IMR-90 (cell line): ENCODE results near the gene SLCO3A1. TPM values are rescaled to one million over a fixed set of nuclear protein-coding genes. Genes with fewer than 3 reads are reported as not detected.
A peak's percentile ranks its signal among the peaks of the same experiment; 100 is the strongest.

Source experiments
- ATAC-seq: fragments of 200-7000 bp; cut with Tn5 transposase; 2 replicates; pipeline ENCODE4 v1.9.1; 2020; ENCODE audit warnings: low read depth, mild to moderate bottlenecking, moderate library complexity
- BruUV-seq: library from RNA; stranded (reverse); fragments of 400-500 nt; replicated peaks from 2 replicates; lab custom pipeline; 2021; lab: Mats Ljungman, UMichigan
- CTCF ChIA-PET: fragments of 300-600 bp; formaldehyde crosslinking; extraction: SDS; loops from one replicate; lab custom pipeline; 2021; ENCODE audit warnings: antibody characterized with exemption; lab: Yijun Ruan, JAX
- POLR2A ChIA-PET: fragments of 300-600 bp; sonication (Branson Sonifier 250); formaldehyde crosslinking; loops from one replicate; lab custom pipeline; 2022; ENCODE audit warnings: antibody characterized with exemption; ENCODE audit not compliant: unreplicated experiment; lab: Charles Lee
- DNase-seq: peaks from one replicate; pipeline ENCODE4 v3.0.0; 2013
- H2AFZ ChIP-seq: replicated peaks from 2 replicates; pipeline ENCODE3; 2013; ENCODE audit warnings: low read length, mild to moderate bottlenecking; ENCODE audit not compliant: poor library complexity
- H2AK5ac ChIP-seq: 2 replicates; pipeline ENCODE4 v1.6.1; 2013; ENCODE audit warnings: low read depth, low read length, inconsistent platforms
- H2AK9ac ChIP-seq: replicated peaks from 2 replicates; pipeline ENCODE3; 2013; ENCODE audit warnings: mild to moderate bottlenecking, low read depth, low read length, moderate library complexity; ENCODE audit not compliant: poor library complexity
- H2BK120ac ChIP-seq: 2 replicates; pipeline ENCODE4 v1.6.1; 2013; ENCODE audit warnings: low read depth, low read length, inconsistent platforms
- H2BK15ac ChIP-seq: 3 replicates; pipeline ENCODE4 v1.6.1; 2013; ENCODE audit warnings: low read depth, low read length, inconsistent platforms
- H2BK20ac ChIP-seq: 2 replicates; pipeline ENCODE4 v1.6.1; 2013; ENCODE audit warnings: low read depth, mild to moderate bottlenecking, inconsistent platforms, low read length, moderate library complexity
- H2BK5ac ChIP-seq: 2 replicates; pipeline ENCODE4 v1.6.1; 2013; ENCODE audit warnings: mild to moderate bottlenecking, low read depth, low read length, inconsistent platforms; ENCODE audit not compliant: poor library complexity, severe bottlenecking
- H3K14ac ChIP-seq: replicated peaks from 2 replicates; pipeline ENCODE4 v1.6.1; 2013; ENCODE audit warnings: low read depth, low read length, inconsistent platforms
- H3K18ac ChIP-seq: 2 replicates; pipeline ENCODE4 v1.6.1; 2013; ENCODE audit warnings: low read depth, low read length, control low read depth
- H3K23ac ChIP-seq: 2 replicates; pipeline ENCODE4 v1.6.1; 2013; ENCODE audit warnings: low read depth, low read length, inconsistent platforms
- H3K27ac ChIP-seq: 2 replicates; pipeline ENCODE4 v1.5.1; 2013; ENCODE audit warnings: mild to moderate bottlenecking, control low read depth, low read length; ENCODE audit not compliant: insufficient read depth
- H3K27me3 ChIP-seq: 2 replicates; pipeline ENCODE4 v1.6.1; 2013; ENCODE audit warnings: low read length; ENCODE audit not compliant: control insufficient read depth, insufficient read depth
- H3K36me3 ChIP-seq: 2 replicates; pipeline ENCODE4 v1.6.1; 2013; ENCODE audit warnings: low read length, mixed read lengths; ENCODE audit not compliant: control insufficient read depth, insufficient read depth
- H3K4ac ChIP-seq: 2 replicates; pipeline ENCODE4 v1.6.1; 2013; ENCODE audit warnings: low read depth, low read length, inconsistent platforms
- H3K4me1 ChIP-seq: 2 replicates; pipeline ENCODE4 v1.6.1; 2013; ENCODE audit warnings: low read length, mixed read lengths; ENCODE audit not compliant: control insufficient read depth, insufficient read depth
- H3K4me2 ChIP-seq: 2 replicates; pipeline ENCODE4 v1.6.1; 2013; ENCODE audit warnings: low read depth, mild to moderate bottlenecking, control low read depth, low read length, moderate library complexity
- H3K4me3 ChIP-seq: 2 replicates; pipeline ENCODE4 v1.5.1; 2013; ENCODE audit warnings: low read depth, mild to moderate bottlenecking, control low read depth, low read length, moderate library complexity; ENCODE audit not compliant: insufficient read depth
- H3K56ac ChIP-seq: 2 replicates; pipeline ENCODE4 v1.6.1; 2013; ENCODE audit warnings: low read length, inconsistent platforms; ENCODE audit not compliant: insufficient read depth; ENCODE audit errors: extremely low read depth
- H3K79me1 ChIP-seq, 2 experiments: 2 replicates each; pipeline ENCODE4 v1.6.1; 2013; ENCODE audit warnings: low read length in 2 of 2, inconsistent platforms in 1 of 2, low read depth in 1 of 2
- H3K9ac ChIP-seq: 2 replicates; pipeline ENCODE4 v1.6.1; 2013; ENCODE audit warnings: low read depth, low read length, control low read depth
- H3K9me1 ChIP-seq: 2 replicates; pipeline ENCODE4 v1.6.1; 2013; ENCODE audit warnings: low read length, inconsistent platforms; ENCODE audit not compliant: insufficient read depth
- H3K9me3 ChIP-seq: 2 replicates; pipeline ENCODE4 v1.6.1; 2013; ENCODE audit warnings: low read length; ENCODE audit not compliant: control insufficient read depth, insufficient read depth
- H4K20me1 ChIP-seq: 2 replicates; pipeline ENCODE4 v1.6.1; 2013; ENCODE audit warnings: low read length, inconsistent platforms; ENCODE audit not compliant: insufficient read depth
- H4K5ac ChIP-seq: 2 replicates; pipeline ENCODE4 v1.6.1; 2013; ENCODE audit warnings: mild to moderate bottlenecking, low read depth, low read length, control low read depth
- H4K8ac ChIP-seq, 2 experiments: 2 replicates each; pipeline ENCODE4 v1.6.1; 2013; ENCODE audit warnings: low read depth in 2 of 2, low read length in 2 of 2, control low read depth in 1 of 2, inconsistent platforms in 1 of 2
- H4K91ac ChIP-seq: 2 replicates; pipeline ENCODE4 v1.6.1; 2013; ENCODE audit warnings: low read depth, low read length, inconsistent platforms; ENCODE audit not compliant: insufficient read depth
- BHLHE40 ChIP-seq: fragments of 150-350 bp; IDR thresholded peaks from 2 replicates; pipeline ENCODE4 v1.6.1; 2016; ENCODE audit warnings: mild to moderate bottlenecking, low read depth, low read length
- CHD1 ChIP-seq: IDR thresholded peaks from 2 replicates; pipeline ENCODE4 v1.6.1; 2012; ENCODE audit warnings: low read depth, low read length, improper control_type of control experiment
- CTCF ChIP-seq: conservative IDR thresholded peaks from 2 replicates; pipeline ENCODE4 v1.5.1; 2012; ENCODE audit warnings: mild to moderate bottlenecking, low read depth, low read length, improper control_type of control experiment
- ELK1 ChIP-seq: fragments of 150-350 bp; IDR thresholded peaks from 2 replicates; pipeline ENCODE4 v1.6.1; 2016; ENCODE audit warnings: low read depth, mild to moderate bottlenecking, low read length, moderate library complexity, borderline replicate concordance
- FOS ChIP-seq: fragments of 150-350 bp; IDR thresholded peaks from 2 replicates; pipeline ENCODE4 v1.6.1; 2016; ENCODE audit warnings: low read depth, low read length
- RAD21 ChIP-seq: IDR thresholded peaks from 2 replicates; pipeline ENCODE4 v1.6.1; 2012; ENCODE audit warnings: low read length, improper control_type of control experiment
- RCOR1 ChIP-seq: IDR thresholded peaks from 2 replicates; pipeline ENCODE4 v1.6.1; 2012; ENCODE audit warnings: mild to moderate bottlenecking, low read length, improper control_type of control experiment; ENCODE audit not compliant: insufficient replicate concordance
- RFX5 ChIP-seq: IDR thresholded peaks from 2 replicates; pipeline ENCODE4 v1.8.0; 2012; ENCODE audit warnings: low read depth, mild to moderate bottlenecking, low read length, moderate library complexity
- USF2 ChIP-seq: fragments of 150-350 bp; IDR thresholded peaks from 2 replicates; pipeline ENCODE4 v1.6.1; 2017; ENCODE audit warnings: mild to moderate bottlenecking, antibody characterized with exemption, low read length, low read depth
- WGBS, 2 experiments: methylation state at CpG; one replicate each; pipeline versions ENCODE4 v1.1.5 to v1.1.7; 2013; ENCODE audit warnings: missing lambda C conversion rate in 2 of 2; ENCODE audit not compliant: insufficient read length in 1 of 2; ENCODE audit errors: extremely low coverage in 2 of 2; 5-methylcytosine and 5-hydroxymethylcytosine counted together
- dilution Hi-C: fragments of 300-500 bp; cut with HindIII; formaldehyde crosslinking; loops from one replicate; pipeline ENCODE4 v1.14.3; 2018; ENCODE audit warnings: low sequenced_read_pairs; ENCODE audit not compliant: unreplicated experiment
- in situ Hi-C: fragments of 300-500 bp; cut with MboI; formaldehyde crosslinking; loops from 3 replicates; pipeline ENCODE4 v1.14.3; 2019; ENCODE audit warnings: low sequenced_read_pairs, inconsistent platforms, mixed read lengths
- intact Hi-C: fragments of 100-400 bp; cut with micrococcal nuclease; formaldehyde crosslinking; loops from 2 replicates; pipeline ENCODE4 v1.10.0; 2022
- polyA plus RNA-seq, 3 experiments: library from polyadenylated mRNA; depleted of rRNA; stranded (reverse); fragments of >200 nt; gene quantifications; 2 replicates each; pipeline ENCODE4 v1.2.3, GENCODE V29; 2012; ENCODE audit warnings: low replicate concordance in 1 of 3
- total RNA-seq: library from RNA; depleted of rRNA; stranded (reverse); fragments of >200 nt; gene quantifications from 2 replicates; pipeline ENCODE4 v1.2.3, GENCODE V29; 2012

Gene SLCO3A1
- total and polyA plus RNA-seq, 2 of the 4 experiments (the other 2 are of a cell fraction) = 4.7 to 8.1 TPM

GRCh38 chr15:91866371-91866905, 12.9 kb downstream of the SLCO3A1 start (continued):
- no peak for TF ChIP-seq USF2

- ATAC-seq (peak; percentile 38; the same call in 1 of the 2 replicates), DNase-seq (no peak)
- Histone ChIP-seq H2BK20ac (0 out of 2 replicates have a peak overlapping the region, but pooled peaks have one; percentile 17), H3K27me3 (no peaks in the 10 kb centered on the region), H3K36me3 (no peaks in the 10 kb centered on the region), H3K4me3 (no peak overlapping the region), H2BK5ac (peak overlapping the region; percentile 74), H3K9me1 (peaks cover 6% of the 10 kb centered on the region; the same call in 1 of the 2 replicates), H2AK5ac (peak overlapping the region; percentile 49), H2BK15ac (no peak overlapping the region; the same call in 2 of the 3 replicates), H3K4me1 (peaks cover 17% of the 10 kb centered on the region), H3K4ac (peak overlapping the region; percentile 30), H3K18ac (peak overlapping the region; percentile 22; the same call in 1 of the 2 replicates), H2BK120ac (peak overlapping the region; percentile 56), H3K9ac (no peak overlapping the region), H4K5ac (0 out of 2 replicates have a peak overlapping the region, but pooled peaks have one; percentile 13), H3K56ac (no peak overlapping the region), H4K20me1 (0 out of 2 replicates have a peak, but pooled peaks cover 4% of the 10 kb centered on the region), H2AFZ (peak overlapping the region; percentile 74), H2AK9ac (peak overlapping the region; percentile 77), H4K91ac (peak overlapping the region; percentile 72; the same call in 1 of the 2 replicates), H3K14ac (0 out of 2 replicates have a peak overlapping the region, but pooled peaks have one; percentile 1), H3K23ac (no peak overlapping the region), H3K4me2 (peak overlapping the region; percentile 17; the same call in 1 of the 2 replicates), H3K9me3 (no peaks in the 10 kb centered on the region), H3K79me1 (peaks cover 0 to 22% of the 10 kb centered on the region in 2 experiments; a peak in 2 of 4 replicates), H4K8ac (peak overlapping the region in 1 of 2 experiments; percentile 22; a peak in 2 of 4 replicates), H3K27ac (peak overlapping the region; percentile 35)
- WGBS, 2 experiments = 69% methylated on average over 2 of the region's 8 CpGs; no CpG with 5 or more reads in 1 of the 2 experiments
- ChIA-PET CTCF (interaction anchor here (0.6 to 1.4 kb wide), 4 partner anchors 13 to 267 kb away, joined by 3 to 6 read pairs (median 4); partner anchors contain the start of gene SLCO3A1), POLR2A (interaction anchor here (0.6 kb wide), 1 partner anchor 160 kb away, joined by 3 read pairs; no protein-coding TSS in a partner anchor)
- intact Hi-C loops = loop anchor here (5.0 kb wide), 2 partner anchors 60 to 105 kb away; no protein-coding TSS in a partner anchor
- TF ChIP-seq RFX5 (no peak), CHD1 (no peak), ELK1 (no peak), FOS (no peak), RAD21 (no peak), RCOR1 (no peak), BHLHE40 (no peak), CTCF (no peak)
- BruUV-seq = no TSS peak
- in situ Hi-C loops = no loop called here
- dilution Hi-C loops = no loop called here
Measured at GRCh38 chr15:91866971-91867372, 13.5 kb downstream of the SLCO3A1 start.
